ENCODE measurements around the gene IGSF23. TPM values are rescaled to one million over a fixed set of nuclear protein-coding genes. Genes with fewer than 3 reads are reported as not detected.

Gene IGSF23
- total RNA-seq, 1 donor from 2014 or later = not detected

DNA sequence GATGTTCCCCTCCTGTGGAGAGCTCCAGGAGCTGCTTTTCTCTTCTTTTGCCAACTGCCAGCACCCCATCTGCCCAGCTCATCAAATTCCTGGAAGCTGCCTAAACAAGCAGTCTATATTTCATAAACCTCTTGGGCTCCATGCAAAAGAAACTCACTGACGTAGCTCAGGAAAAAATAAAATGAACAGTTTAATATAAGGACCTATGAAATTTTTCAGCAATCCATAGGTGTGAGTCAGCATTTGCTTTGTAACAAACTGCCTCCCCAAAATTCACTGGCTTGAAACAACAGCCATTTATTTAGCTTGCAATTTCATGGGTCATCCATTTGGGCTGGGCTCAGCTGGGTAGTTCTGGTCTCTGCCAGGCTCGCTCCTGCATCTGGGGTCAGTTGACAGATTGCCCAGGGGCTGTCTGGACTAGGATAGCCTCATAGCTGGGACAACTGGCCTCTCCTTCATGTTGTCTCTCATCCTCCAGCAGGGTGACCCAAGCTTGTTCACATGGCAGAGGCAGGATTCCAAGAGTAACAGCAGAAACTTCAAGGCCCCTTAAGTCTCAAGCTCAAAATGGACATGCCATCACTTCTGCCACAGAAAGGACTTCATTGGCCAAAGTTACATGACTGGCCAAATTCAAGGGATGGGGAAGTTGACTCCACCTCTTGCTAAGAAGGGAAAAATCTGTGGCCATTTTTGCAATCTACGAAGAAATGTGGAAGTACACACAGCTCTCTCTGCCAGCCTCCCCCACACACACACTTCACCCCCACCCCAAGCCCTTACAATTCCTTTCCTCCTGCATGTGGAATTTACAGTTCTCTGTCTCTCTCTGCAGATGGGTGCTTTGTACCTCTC, 22.4 kb downstream of the IGSF23 start:
- DNase-seq (ENCODE audit: low spot score in 2 of 2) (no peak), FAIRE-seq (no peak)

DNA sequence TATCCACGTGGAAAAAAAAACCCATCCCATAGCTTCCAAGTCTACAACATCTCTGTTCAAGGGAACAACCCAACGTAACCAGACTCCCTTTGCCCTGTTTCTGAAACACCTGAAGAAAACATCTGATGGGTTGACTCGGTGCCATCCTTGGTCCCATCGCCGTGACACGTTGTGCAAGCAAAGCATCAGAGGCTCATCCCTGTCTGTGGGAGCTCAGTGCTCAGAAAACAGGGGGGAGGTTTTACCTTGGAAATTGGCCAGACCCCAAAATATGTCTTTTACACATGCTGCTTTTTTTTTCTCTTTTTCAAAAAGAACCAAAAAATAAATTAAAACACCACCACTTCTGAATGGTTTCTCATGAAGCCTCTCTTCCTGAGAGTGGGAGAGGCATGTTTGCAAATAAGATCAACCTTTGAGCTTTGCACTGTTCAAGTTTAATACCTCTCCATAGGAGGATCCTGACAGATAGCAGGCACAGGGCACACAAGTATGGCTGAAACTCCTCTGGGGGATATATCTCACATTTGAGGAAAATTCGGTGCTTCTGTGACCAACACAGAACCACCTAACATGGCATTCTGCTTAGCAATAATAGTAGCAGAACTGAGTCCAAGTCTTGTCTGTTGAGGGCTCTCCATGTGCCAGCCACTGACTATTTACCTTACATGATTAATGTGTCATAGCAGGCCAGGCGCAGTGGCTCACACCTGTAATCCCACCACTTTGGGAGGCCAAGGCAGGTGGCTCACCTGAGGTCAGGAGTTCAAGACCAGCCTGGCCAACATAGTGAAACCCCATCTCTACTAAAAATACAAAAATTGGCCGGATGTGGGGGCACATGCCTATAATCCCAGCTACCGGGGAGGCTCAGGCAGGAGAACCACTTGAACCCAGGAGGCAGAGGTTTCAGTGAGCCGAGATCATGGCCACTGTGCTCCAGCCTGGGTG, 23.4 kb downstream of the IGSF23 start:
- FAIRE-seq (no peak), DNase-seq (ENCODE audit: low spot score in 2 of 2) (no peak)

DNA sequence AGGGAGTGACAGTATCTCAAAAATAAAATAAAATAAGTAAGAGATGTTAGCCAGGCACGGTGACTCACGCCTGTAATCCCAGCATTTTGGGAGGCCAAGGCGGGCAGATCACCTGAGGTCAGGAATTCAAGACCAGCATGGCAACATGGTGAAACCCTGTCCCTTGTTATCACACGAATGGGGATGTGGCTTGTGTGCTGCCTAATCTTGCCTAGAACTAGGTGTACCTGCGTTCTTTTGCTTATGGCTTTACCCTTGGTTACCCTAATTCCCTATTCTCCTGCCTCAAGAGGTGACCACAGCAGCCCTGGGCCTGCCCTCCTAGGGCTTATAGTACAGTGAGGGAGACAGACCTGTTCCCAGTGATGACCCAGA, 24.0 kb downstream of the IGSF23 start:
- DNase-seq (ENCODE audit: low spot score in 2 of 2) (no peak), FAIRE-seq (no peak)

DNA sequence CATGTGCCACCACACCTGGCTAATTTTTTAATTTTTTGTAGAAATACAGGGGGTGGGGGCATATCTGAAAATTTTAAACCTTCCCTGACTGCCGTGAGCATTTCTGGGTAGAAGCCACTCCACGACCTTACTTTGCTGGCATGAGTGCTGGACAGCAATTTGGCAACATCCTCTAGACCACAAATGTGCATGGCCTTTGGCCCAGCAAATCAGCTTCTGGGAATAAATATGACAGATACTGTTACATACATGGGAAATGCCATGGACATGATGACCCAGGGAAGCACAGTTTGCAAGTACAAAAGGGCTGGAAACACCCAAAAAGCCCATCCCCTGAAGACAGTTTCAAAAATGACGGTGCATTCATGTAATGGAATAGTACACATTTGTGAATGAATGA, 27.2 kb downstream of the IGSF23 start:
- FAIRE-seq = no peak
- no peak for DNase-seq (ENCODE audit: low spot score in 2 of 2)

DNA sequence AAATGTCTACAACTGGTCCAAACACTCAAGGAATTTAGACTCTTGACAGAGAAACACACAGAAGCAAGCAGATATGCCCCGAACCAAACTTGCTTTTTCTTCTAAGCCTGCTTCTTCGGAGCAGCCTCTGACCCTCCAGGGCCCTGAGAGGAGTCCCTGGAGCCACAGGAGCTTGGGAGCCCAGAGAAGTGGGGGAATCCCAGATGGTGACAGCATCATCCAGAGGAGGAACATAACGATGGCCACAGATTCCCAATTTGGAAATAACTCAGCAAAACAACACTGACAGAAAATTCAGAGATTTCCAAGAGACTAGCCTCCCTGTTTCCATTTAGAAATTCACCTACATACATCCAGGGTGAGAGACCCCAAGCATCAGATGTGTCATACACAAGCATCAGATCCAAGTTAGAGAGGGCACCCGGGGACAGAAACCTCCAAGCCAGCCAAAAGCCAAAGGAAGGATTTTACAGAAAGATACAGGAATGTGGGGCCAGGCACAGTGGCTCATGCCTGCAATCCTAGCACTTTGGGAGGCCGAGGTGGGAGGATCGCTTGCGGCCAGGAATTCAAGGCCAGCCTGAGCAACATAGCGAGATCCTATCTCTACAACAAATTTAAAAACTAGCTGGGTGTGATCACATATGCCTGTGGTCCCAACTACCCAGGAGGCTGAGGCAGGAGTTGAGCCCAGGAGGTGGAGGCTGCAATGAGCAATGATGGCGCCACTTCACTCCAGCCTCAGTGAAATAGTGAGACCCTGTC, 28.3 kb downstream of the IGSF23 start:
- no peak for FAIRE-seq

DNA sequence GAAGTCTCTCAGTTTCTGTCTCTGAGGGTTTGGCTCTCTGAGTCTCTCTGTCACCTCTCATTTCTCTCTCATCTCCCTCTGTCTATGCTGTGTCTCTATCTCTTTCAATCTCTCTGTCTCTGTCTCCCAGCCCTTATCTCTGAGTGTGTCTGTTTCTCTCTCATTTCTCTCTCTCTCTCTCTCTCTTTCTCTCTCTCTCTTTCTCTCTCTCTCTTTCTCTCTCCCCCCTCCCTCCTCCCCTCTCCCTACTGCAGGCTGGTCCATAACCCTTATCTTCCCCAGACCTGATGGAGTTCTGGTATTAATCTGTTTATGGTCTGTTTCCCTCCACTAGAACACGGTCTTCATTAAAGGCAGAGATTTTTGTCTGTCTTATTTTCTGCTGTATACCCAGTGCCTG, 29.0 kb downstream of the IGSF23 start:
- DNase-seq (ENCODE audit: low spot score in 2 of 2) (no peak), FAIRE-seq (no peak)

More for the DNA sequence above, 28.3 kb downstream of the IGSF23 start:
- no peak for DNase-seq (ENCODE audit: low spot score in 2 of 2)

DNA sequence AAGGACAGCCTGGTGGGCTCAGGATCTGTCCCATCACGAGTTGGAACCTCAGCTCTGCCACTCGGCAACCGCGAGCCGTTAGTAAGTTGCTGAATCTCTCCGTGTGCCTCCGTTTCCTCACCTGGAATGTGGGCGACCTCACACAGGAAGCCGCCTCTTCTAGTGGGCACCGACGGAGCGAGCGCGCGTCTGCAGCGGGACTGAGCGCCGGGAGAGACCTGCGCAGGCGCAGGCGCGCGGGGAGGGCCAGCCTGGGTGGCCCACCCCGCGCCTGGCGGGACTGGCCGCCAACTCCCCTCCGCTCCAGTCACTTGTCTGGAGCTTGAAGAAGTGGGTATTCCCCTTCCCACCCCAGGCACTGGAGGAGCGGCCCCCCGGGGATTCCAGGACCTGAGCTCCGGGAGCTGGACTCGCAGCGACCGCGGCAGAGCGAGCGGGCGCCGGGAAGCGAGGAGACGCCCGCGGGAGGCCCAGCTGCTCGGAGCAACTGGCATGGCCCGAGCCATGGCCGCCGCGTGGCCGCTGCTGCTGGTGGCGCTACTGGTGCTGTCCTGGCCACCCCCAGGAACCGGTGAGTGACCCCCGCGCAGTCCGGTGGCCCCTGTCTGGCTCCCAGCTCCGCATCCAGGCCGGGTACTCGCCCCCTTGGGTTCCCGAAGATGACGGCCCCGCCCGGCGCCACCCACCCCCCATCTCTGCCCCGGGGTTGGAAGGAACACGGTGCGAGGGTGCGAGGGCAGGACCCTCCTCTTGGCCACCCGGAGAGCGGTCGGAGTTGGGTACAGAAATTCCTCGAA, 30.4 kb downstream of the IGSF23 start, which contains the start of gene PVR:
PVR (plus strand) TSS at position 306 of the 797 bp plus-strand sequence; CDS start at position 493, 187 bp downstream.
- DNase-seq (ENCODE audit: low spot score in 2 of 2) (peak; percentile 83 to 89), FAIRE-seq (no peak)

DNA sequence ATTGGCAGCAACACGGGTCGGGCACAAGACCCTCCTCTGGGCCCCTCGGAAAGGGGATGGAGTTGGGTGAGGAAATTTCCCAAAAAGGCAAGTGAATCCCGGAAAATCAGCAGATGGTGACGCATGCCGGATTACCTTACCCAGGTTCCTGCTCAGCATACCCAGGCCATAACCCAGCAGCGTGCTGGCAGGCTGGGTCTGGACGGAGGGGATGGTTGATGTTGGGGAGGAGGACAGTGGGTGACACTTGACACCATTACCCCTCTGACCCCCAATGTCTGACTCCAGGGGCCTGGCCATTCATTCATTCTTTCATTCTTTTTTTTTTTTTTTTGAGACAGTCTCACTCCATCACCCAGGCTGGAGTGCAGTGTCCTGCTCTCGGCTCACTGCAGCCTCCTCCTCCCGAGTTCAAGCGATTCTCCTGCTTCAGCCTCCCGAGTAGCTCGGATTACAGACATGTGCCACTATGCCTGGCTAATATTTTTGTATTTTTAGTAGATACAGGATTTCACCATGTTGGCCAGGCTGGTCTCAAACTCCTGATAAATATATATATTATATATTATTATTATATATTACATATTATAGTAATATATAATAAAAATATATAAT, 31.1 kb downstream of the IGSF23 start:
- FAIRE-seq (no peak), DNase-seq (ENCODE audit: low spot score in 2 of 2) (peak; percentile 42 to 58)

DNA sequence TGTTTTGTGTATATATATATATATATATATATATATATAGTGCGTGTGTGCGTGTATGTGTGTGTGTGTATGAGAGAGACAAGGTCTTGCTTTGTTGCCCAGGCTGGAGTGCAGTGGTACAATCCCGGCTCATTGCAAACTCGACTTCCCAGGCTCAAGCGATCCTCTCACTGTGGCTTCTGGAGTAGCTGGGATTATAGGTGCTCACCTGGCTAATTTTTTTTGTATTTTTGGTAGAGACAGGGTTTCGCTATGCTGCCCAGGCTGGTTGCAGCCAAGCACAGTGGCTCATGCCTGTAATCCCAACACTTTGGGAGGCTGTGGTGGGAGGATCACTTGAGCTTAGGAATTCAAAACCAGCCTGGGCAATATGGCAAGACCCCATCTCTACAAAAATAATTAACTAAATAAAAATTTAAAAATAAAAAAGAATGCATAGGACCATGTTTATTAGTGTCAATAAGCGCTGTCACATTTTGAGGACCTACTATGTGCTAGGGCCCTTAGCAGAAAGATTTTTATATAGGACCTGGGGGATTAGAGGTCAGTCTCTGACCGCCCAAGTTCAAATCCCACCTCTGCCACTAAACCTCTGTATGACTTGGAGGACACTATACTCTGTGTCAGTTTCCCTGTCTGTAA, 32.2 kb downstream of the IGSF23 start:
- FAIRE-seq = no peak
- DNase-seq (ENCODE audit: low spot score in 2 of 2) = no peak

DNA sequence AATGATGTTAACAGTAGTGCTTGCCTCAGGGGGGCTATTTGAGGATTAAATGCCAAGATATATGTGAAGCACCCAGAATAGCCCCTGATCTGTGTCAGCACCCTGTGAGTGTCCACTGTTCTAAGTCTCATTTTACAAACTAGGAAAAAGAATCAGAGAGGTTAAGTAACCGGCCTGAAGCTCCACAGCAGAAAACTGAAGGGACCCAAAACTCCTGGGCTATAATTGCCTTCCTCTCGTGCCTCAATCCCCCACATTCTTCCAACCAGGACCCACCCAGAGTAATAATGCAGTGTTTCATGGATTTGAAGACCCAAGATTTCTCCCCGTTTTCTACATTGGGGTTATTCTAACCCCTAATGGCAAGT, 32.7 kb downstream of the IGSF23 start:
- no peak for FAIRE-seq

DNA sequence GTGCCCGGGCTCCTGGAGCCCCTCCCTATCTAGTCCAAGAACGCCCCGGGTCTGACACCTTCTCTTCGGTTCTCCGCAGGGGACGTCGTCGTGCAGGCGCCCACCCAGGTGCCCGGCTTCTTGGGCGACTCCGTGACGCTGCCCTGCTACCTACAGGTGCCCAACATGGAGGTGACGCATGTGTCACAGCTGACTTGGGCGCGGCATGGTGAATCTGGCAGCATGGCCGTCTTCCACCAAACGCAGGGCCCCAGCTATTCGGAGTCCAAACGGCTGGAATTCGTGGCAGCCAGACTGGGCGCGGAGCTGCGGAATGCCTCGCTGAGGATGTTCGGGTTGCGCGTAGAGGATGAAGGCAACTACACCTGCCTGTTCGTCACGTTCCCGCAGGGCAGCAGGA, 33.8 kb downstream of the IGSF23 start:
- DNase-seq (ENCODE audit: low spot score in 2 of 2) = no peak
- FAIRE-seq = no peak

More for the DNA sequence above, 32.7 kb downstream of the IGSF23 start:
- DNase-seq (ENCODE audit: low spot score in 2 of 2) = no peak

DNA sequence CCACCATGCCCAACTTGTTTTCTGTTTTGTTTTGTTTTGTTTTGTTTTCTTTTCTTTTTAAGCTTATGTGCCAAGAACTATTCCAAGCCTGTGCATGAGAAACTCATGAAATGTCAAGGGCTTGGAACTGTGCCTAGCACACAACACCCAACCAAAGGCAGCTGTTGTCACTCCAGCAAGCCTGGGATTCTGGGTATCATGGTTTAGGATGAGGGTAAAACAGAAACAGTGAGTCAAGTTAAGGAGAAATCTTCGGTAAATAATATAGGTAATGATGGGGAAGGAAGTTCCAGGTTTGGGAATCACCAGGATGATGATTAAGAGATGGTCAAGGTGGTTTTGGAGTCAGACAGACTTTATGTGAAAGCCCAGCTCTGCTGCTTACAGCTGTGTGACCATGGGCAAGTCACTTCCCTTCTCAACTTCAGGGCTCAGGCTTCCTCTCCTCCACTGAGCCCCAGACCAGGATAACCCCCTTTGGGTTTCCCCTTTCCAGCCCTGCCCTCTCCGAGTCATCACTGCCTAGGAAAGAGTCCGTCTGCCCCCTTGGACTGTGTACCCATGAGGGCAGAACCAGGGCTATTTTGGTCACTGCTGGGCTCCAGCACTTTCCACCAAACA, 35.4 kb downstream of the IGSF23 start:
- DNase-seq (ENCODE audit: low spot score in 2 of 2) = no peak
- FAIRE-seq = no peak

DNA sequence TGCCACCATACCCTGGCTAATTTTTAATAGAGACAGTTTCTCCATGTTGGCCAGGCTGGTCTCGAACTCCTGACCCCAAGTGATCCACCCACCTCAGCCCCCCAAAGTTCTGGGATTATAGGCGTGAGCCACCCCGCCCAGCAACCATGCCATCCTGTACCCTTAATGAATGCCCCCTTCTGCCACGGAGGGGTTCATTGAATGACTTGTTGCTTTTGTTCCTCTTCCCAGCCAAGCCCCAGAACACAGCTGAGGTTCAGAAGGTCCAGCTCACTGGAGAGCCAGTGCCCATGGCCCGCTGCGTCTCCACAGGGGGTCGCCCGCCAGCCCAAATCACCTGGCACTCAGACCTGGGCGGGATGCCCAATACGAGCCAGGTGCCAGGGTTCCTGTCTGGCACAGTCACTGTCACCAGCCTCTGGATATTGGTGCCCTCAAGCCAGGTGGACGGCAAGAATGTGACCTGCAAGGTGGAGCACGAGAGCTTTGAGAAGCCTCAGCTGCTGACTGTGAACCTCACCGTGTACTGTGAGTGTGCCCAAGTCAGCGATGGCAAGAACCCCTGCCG, 36.3 kb downstream of the IGSF23 start:
- FAIRE-seq = no peak
- no peak for DNase-seq (ENCODE audit: low spot score in 2 of 2)

DNA sequence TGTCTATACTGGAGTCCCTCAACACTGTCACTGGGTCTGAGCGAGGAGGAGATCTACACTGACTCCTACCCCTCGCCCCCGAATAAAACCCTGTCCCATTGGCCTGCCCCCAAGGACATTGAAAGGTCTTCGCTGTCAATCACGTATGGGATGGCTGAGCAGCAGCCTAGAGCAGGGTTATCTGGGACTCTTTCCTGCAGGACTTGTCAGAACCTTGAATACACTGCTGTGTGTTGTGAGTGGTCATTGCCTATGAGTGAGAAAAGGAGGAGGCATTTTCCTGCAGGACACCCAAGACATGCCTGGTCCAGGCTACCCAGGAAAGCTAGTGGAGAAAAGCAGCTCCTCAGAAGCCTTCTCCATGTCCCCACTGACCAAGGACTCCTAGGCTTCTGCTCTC, 40.0 kb downstream of the IGSF23 start:
- no peak for DNase-seq (ENCODE audit: low spot score in 2 of 2)
- FAIRE-seq = no peak

DNA sequence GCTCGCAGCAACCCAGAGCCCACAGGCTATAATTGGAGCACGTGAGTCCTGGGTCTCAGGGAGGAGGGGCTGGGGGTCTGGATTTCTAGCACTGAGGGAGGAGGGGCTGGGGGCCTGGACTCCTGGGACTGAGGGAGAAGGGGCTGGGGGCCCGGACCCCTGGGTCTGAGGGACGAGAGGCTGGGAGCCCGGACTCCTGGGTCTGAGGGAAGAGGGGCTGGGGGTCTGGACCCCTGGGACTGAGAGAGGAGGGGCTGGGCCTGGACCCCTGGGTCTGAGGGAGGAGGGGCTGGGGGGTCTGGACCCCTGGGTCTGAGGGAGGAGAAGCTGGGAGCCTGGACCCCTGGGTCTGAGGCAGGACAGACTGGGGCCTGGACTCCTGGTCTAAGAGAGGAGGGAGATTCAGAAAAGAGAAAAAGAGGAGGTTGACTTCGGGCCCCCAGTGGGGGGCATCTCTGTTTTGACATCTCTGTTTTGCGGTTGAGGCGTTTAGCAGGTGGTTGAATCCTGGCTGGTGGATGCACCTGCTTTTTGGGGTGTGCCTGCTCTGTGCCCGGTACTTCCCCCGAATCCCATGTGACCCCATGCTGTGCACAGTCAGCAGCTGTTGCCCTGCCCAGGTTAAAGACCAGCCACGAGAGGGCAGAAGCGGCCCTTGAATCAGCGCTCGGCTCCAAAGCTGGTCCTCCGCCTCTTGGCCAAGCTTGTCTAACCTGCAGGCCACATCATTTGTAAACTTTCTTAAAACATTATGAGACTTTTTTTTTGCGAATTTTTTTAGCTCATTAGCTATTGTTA, 40.8 kb downstream of the IGSF23 start:
- DNase-seq (ENCODE audit: low spot score in 2 of 2) = peak; percentile 35 to 51

DNA sequence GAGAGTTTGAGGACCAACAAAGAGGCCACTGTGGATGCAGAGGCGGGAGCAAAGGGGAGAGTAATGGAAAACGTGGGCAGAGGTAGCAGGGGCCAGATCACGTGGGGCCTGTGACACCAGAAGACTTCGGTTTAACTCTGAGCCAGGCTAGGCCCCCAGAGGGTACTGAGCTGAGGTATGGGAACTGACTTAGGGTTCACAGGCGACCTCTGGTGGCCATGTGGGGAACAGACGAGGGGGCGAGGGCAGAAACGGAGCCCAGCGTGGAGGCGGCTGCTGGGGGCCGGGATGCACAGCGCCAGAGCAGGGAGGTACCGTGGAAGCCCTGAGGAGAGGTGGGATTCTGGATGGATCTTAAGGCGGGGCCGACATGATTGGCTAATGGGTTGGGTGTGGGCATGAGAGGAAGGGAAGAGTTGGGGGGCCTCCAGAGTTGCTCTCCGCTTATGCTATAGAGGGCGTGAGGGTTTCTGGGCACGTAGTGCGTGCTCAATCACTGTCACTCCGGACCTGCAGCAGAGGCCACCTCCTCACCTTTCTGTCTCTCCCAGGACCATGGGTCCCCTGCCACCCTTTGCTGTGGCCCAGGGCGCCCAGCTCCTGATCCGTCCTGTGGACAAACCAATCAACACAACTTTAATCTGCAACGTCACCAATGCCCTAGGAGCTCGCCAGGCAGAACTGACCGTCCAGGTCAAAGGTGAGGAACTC, 44.0 kb downstream of the IGSF23 start:
- peak in 1 of 2 donors; percentile 65 for DNase-seq (ENCODE audit: low spot score in 2 of 2)
- FAIRE-seq = no peak

More for the DNA sequence above, 40.8 kb downstream of the IGSF23 start:
- no peak for FAIRE-seq
